Stimulated activated CD8-positive, alpha-beta memory T cell treated with anti-CD3 and anti-CD28 coated beads, Interleukin-7, amount 100 ng/mL, for 24 hours (primary cell): Measurements from ENCODE around the gene CNTNAP3B.
"Not testable (repeated sequence)": the region's sequence is repeated elsewhere in the genome, so short reads cannot be mapped to it uniquely, and the experiment has no call there.

Experiments
- DNase-seq: peaks from one replicate; pipeline ENCODE4 v3.0.0-alpha.2; 2020; ENCODE audit warnings: low read depth

The CNTNAP3B gene

DNA sequence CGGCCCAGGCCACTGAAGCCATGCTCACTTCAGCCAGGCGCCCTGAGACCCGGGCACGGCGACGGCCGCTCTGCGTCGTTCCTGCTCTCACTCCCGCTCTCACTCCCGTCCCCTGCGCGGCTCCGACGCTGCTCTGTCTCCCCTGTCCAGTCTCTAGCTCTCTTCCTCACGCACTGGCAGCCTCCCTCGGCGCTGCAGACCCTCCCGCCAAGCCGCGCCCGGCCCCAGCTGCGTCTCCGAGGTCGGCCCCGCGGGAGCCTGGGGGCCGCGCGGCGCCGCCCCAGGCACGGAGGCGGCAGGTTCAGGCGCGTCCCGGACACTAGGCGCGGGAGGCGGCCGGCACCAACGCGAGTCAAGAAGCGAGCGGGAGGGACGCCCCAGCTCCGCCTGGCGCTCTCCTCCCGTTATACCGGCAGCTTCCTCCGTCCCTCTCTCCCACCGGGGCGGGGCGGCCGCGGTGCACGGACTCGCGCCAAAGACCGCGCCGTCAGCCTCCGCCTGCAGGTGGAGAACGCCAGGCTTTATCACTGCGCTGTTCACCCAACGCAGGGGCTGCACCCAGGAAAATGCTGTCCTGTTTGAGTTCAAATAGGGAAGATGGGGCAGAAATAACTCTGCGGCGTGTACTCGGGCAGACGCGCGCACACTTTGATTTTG is at the start of gene CNTNAP3B:
TSS of gene CNTNAP3B (minus strand) at position 354 of the 657 bp plus-strand sequence. CDS start at position 22, 332 bp downstream.
- DNase-seq = not testable (repeated sequence)

DNA sequence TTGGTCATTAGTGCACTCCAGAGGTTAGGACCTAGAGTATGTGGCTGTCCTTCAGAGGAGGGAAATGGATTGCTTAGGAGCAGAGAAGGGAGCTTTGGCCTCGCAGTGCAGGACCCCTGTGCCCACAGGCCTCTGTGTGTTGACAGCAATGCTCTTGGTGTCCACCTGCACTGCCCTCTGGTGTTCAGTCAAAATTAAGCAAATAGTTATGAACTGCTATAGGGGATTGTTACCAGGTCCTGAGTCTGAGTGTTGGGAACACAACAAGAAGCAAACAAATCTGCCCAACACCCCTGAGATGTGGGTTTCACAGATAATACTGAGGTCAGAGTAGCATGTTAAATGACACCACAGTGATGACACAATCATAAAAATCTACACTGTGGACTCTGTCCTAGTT is 31.1 kb upstream of the CNTNAP3B start:
- DNase-seq = not testable (repeated sequence)

- DNase-seq = not testable (repeated sequence)
Observed at GRCh38 chr9:42127056-42127841, 2.0 kb downstream of the CNTNAP3B start.

DNA sequence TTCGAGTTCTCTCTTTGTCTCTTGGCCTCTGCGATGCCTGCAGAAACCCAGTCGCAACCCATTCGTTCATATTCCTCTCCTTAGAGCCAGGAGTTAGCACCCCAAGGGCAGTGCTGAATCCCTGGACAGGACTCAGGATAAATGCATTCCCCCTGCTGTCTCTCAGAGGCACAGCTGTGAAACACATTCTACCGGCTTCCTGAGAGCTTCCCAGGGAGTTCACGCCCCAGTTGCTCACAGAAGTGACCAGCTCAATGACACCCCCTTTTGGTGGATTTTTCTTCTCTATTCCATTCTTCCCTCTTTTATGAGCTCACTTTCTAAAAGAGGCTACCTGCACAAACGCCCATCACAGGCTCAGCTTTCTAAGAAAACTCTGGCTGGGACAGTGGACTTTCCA is 8.2 kb downstream of the CNTNAP3B start:
- not testable (repeated sequence) for DNase-seq

DNA sequence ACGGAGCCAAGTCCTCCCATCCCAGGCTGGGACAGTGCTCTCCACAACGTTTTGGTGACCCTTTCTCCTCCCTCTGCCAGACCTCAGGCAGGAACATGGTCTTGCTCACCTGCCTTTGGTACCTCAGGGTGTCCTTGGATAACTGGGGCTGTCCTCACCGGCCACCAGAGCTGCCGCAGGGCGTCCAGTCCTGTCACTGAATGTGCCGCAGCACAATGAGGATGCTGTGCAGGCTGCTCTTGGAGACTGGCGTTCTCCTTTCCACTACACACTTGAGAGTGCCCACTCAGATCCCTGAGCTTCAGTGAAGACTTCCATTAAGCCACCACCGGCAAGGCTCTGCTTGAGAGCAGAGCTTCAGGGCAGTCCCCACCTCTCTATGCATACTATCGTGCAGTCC is 33.3 kb downstream of the CNTNAP3B start:
- DNase-seq = not testable (repeated sequence)

DNA sequence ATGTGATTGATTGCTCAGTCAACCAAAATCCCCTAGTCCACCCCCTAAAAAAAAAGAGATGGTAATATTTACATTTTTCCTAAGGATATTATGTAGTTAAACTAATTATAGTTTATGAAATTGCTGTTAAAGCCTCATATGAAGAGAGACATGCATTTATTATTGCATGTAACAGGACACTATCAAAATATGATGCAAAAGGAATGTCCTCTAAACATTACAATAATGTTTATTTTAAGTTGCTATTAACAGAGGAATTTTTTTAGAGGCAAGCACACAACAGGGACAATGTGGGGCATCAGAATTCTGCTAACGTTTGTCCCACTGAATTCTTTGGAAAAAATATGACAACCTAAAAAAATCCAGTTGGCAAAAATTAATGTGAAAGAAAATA is 44.7 kb downstream of the CNTNAP3B start:
- DNase-seq = not testable (repeated sequence)

- DNase-seq = not testable (repeated sequence)
Observed at GRCh38 chr9:42083877-42084558, 45.2 kb downstream of the CNTNAP3B start.

DNA sequence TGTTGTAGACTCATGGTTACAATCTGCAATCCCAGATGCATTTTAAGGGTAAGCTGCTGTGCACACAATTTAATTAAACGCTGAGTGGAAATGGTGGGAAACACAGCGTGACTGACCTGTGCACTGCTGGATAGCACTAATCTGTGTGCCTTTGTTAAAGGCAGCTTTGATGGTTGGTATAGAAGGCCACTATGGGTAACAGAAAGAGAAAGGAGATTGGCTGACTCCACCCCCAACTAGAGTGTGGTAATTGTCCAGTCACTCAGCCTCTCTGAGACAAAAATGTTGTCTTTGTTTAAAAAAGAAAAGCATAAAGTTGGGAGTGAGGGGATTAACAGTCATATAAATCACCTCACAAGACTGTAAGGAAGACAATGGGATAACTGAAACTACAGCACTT is 48.9 kb downstream of the CNTNAP3B start:
- DNase-seq = not testable (repeated sequence)

DNA sequence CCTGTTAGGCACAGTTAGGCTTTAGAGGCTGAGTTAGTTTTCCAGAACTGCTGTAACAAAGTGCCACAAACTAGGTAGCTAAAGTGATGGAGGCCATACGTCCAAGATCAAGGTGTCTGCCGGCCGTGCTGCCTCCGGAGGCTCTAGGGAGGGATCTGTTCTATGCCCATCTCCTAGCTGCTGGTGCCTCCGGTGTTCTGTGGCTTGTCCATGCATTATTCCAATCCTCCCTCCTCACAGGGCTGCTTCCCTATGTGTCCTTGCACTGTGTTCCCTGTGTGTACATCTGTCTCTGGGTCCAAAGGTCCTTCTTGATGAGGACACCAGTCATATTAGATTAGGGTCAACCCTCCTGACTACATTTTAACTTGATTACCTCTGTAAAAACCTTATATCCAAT is 54.4 kb downstream of the CNTNAP3B start:
- not testable (repeated sequence) for DNase-seq

- DNase-seq = not testable (repeated sequence)
Observed at GRCh38 chr9:42071026-42071425, 58.2 kb downstream of the CNTNAP3B start.

DNA sequence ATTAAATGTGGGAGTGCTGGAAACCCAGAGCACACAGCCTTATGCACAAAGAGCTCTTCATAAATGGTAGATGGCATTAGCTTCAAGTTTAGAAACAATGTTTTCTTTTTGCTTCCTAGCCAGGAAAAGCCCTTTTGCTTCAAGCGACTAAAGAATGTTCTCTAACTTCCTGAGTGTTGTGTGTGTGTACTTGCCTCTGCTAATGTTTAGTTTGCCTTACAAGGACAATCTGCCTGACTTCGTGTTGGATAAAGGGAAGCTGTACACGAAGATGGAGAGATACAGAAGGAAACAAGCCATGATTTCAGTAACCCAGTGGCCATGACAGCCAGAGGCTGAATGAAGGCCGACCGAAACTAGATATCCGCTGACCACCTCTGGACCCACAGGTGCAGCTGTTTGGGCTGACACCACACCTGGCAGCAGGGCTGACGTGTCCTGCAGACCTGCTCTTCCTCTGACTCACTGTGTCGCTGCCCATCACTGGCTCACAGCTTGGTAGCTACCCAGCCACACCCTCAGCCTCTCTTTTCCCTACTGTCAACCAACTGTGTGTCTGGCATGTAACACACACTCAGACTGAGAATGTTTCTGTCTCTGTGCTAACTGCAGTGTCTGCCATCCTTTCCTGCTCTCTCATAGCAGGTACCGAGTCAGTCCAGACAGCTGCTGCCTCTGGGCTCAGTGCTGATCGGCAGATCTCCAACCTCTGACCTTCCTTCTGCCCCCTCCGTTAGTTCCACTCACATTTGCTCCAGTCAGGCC is 59.0 kb downstream of the CNTNAP3B start:
- not testable (repeated sequence) for DNase-seq

DNA sequence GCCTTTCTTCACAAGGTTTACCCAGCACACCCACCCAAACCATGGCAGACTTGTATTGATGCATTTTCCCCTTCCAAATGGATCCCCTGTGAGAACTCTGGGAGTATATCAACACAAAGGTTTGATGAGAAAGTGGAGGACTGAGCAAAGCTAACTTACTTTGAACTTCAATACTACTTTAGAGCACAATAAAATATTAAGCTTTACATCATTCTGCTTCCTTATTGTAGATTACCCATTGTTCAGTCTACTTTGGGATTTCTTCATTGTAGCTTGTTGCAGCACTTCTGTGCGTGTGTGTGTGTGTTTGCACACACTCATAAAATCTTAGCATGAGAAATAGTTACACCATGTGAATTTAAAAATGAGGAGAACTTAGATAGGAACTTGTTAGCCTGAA is 75.4 kb downstream of the CNTNAP3B start:
- DNase-seq = not testable (repeated sequence)

DNA sequence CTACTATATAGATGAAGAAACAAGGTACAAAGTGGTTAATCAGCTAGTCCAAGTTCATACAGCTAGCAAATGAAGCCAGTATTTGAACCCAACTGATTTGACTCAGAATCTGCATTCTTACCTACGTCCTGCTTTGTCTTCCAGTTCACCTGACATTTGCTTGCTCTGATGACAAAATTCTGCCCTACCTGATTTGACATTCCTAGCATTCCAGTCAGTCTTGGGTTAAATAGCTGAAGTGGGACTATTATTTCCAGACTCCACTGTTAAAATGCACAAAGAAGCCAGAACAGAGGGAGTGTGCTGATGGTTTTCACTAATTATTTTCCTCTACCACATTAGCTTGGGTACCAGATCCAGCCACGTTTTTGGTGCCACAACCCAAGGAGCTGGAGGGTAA is 78.5 kb downstream of the CNTNAP3B start:
- DNase-seq = not testable (repeated sequence)

DNA sequence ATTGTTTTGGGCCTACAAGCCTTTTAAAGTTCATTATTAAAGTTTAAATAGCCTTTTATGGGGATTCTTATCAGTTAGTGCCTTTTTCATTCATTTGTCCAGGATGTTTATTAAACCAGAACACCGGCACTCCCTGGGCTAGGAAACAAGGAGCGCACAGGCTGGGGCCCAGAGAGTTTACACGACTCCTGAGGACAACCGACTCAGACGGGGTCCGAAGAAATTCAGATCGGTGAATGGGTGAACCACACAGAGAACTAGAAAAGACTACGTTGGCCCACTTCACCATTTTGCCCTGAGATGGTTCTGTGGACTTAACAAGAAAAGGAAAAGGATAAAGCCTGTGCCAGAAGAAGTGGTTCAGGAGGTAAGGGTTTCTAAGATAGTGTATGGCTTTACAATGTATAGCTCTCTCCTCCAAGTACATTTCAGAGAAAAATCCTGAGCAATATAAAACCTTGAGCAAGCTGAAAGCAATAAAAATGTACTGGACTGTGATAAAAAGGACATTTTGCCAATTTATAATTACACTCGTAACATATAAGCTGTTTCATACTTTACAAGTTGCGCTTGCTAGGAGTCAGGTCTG is 84.7 kb downstream of the CNTNAP3B start:
- DNase-seq = not testable (repeated sequence)

- DNase-seq = not testable (repeated sequence)
Observed at GRCh38 chr9:42033541-42033940, 95.7 kb downstream of the CNTNAP3B start.

DNA sequence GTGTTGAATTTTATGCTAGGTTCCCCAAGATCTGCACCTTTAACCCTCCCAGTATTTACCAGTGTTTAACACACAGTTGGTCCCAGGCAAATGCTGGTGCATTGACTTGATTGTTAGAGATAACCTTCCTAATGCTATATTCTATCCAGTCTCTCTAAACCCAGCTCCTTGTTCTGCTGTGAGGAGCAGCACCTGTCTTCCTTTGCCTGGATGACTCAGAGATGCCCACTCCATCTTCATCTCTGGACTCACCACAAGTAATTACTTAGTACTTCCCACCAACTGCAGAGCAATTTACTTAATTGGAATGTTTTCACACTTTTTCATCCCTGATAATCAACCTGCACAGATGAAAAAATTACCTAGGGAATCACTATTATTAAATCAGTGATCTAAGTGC is 108.6 kb downstream of the CNTNAP3B start:
- not testable (repeated sequence) for DNase-seq

GRCh38 chr9:42018220-42018922 is 110.9 kb downstream of the CNTNAP3B start:
- not testable (repeated sequence) for DNase-seq

DNA sequence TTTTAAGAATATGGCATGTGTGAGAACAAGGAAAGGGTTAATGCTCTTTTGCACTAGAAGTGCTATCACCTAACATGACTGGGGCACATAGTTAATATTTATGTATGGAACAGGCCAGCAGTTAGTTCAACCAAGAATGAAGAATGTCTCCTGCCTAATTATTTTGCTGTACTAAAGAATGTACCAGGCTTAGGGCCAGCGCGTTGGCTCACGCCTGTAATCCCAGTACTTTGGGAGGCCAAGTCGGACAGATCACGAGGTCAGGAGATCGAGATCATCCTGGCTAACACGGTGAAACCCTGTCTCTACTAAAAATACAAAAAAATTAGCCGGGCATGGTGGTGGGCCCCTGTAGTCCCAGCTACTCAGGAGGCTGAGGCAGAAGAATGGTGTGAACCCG is 114.9 kb downstream of the CNTNAP3B start:
- DNase-seq = not testable (repeated sequence)

- not testable (repeated sequence) for DNase-seq
Observed at GRCh38 chr9:41991607-41992006, 137.6 kb downstream of the CNTNAP3B start.

- not testable (repeated sequence) for DNase-seq
Observed at GRCh38 chr9:41980271-41980670, 149.0 kb downstream of the CNTNAP3B start.
